IMR-90 (cell line): ENCODE measurements around the gene NKIRAS1. TPM values are rescaled to one million over a fixed set of nuclear protein-coding genes. Genes with fewer than 3 reads are reported as not detected.

Source experiments
- ATAC-seq: fragments of 200-7000 bp; cut with Tn5 transposase; 2 replicates; pipeline ENCODE4 v1.9.1; 2020; ENCODE audit warnings: low read depth, mild to moderate bottlenecking, moderate library complexity
- BruUV-seq: library from RNA; stranded (reverse); fragments of 400-500 nt; replicated peaks from 2 replicates; lab custom pipeline; 2021; lab: Mats Ljungman, UMichigan
- CTCF ChIA-PET: fragments of 300-600 bp; formaldehyde crosslinking; extraction: SDS; loops from one replicate; lab custom pipeline; 2021; ENCODE audit warnings: antibody characterized with exemption; lab: Yijun Ruan, JAX
- POLR2A ChIA-PET: fragments of 300-600 bp; sonication (Branson Sonifier 250); formaldehyde crosslinking; loops from one replicate; lab custom pipeline; 2022; ENCODE audit warnings: antibody characterized with exemption; ENCODE audit not compliant: unreplicated experiment; lab: Charles Lee
- DNase-seq: peaks from one replicate; pipeline ENCODE4 v3.0.0; 2013
- H2AFZ ChIP-seq: replicated peaks from 2 replicates; pipeline ENCODE3; 2013; ENCODE audit warnings: low read length, mild to moderate bottlenecking; ENCODE audit not compliant: poor library complexity
- H2AK5ac ChIP-seq: 2 replicates; pipeline ENCODE4 v1.6.1; 2013; ENCODE audit warnings: low read depth, low read length, inconsistent platforms
- H2AK9ac ChIP-seq: replicated peaks from 2 replicates; pipeline ENCODE3; 2013; ENCODE audit warnings: mild to moderate bottlenecking, low read depth, low read length, moderate library complexity; ENCODE audit not compliant: poor library complexity
- H2BK120ac ChIP-seq: 2 replicates; pipeline ENCODE4 v1.6.1; 2013; ENCODE audit warnings: low read depth, low read length, inconsistent platforms
- H2BK15ac ChIP-seq: 3 replicates; pipeline ENCODE4 v1.6.1; 2013; ENCODE audit warnings: low read depth, low read length, inconsistent platforms
- H2BK20ac ChIP-seq: 2 replicates; pipeline ENCODE4 v1.6.1; 2013; ENCODE audit warnings: low read depth, mild to moderate bottlenecking, inconsistent platforms, low read length, moderate library complexity
- H2BK5ac ChIP-seq: 2 replicates; pipeline ENCODE4 v1.6.1; 2013; ENCODE audit warnings: mild to moderate bottlenecking, low read depth, low read length, inconsistent platforms; ENCODE audit not compliant: poor library complexity, severe bottlenecking
- H3K14ac ChIP-seq: replicated peaks from 2 replicates; pipeline ENCODE4 v1.6.1; 2013; ENCODE audit warnings: low read depth, low read length, inconsistent platforms
- H3K18ac ChIP-seq: 2 replicates; pipeline ENCODE4 v1.6.1; 2013; ENCODE audit warnings: low read depth, low read length, control low read depth
- H3K23ac ChIP-seq: 2 replicates; pipeline ENCODE4 v1.6.1; 2013; ENCODE audit warnings: low read depth, low read length, inconsistent platforms
- H3K27ac ChIP-seq: 2 replicates; pipeline ENCODE4 v1.5.1; 2013; ENCODE audit warnings: mild to moderate bottlenecking, control low read depth, low read length; ENCODE audit not compliant: insufficient read depth
- H3K27me3 ChIP-seq: 2 replicates; pipeline ENCODE4 v1.6.1; 2013; ENCODE audit warnings: low read length; ENCODE audit not compliant: control insufficient read depth, insufficient read depth
- H3K36me3 ChIP-seq: 2 replicates; pipeline ENCODE4 v1.6.1; 2013; ENCODE audit warnings: low read length, mixed read lengths; ENCODE audit not compliant: control insufficient read depth, insufficient read depth
- H3K4ac ChIP-seq: 2 replicates; pipeline ENCODE4 v1.6.1; 2013; ENCODE audit warnings: low read depth, low read length, inconsistent platforms
- H3K4me1 ChIP-seq: 2 replicates; pipeline ENCODE4 v1.6.1; 2013; ENCODE audit warnings: low read length, mixed read lengths; ENCODE audit not compliant: control insufficient read depth, insufficient read depth
- H3K4me2 ChIP-seq: 2 replicates; pipeline ENCODE4 v1.6.1; 2013; ENCODE audit warnings: low read depth, mild to moderate bottlenecking, control low read depth, low read length, moderate library complexity
- H3K4me3 ChIP-seq: 2 replicates; pipeline ENCODE4 v1.5.1; 2013; ENCODE audit warnings: low read depth, mild to moderate bottlenecking, control low read depth, low read length, moderate library complexity; ENCODE audit not compliant: insufficient read depth
- H3K56ac ChIP-seq: 2 replicates; pipeline ENCODE4 v1.6.1; 2013; ENCODE audit warnings: low read length, inconsistent platforms; ENCODE audit not compliant: insufficient read depth; ENCODE audit errors: extremely low read depth
- H3K79me1 ChIP-seq, 2 experiments: 2 replicates each; pipeline ENCODE4 v1.6.1; 2013; ENCODE audit warnings: low read length in 2 of 2, inconsistent platforms in 1 of 2, low read depth in 1 of 2
- H3K9ac ChIP-seq: 2 replicates; pipeline ENCODE4 v1.6.1; 2013; ENCODE audit warnings: low read depth, low read length, control low read depth
- H3K9me1 ChIP-seq: 2 replicates; pipeline ENCODE4 v1.6.1; 2013; ENCODE audit warnings: low read length, inconsistent platforms; ENCODE audit not compliant: insufficient read depth
- H3K9me3 ChIP-seq: 2 replicates; pipeline ENCODE4 v1.6.1; 2013; ENCODE audit warnings: low read length; ENCODE audit not compliant: control insufficient read depth, insufficient read depth
- H4K20me1 ChIP-seq: 2 replicates; pipeline ENCODE4 v1.6.1; 2013; ENCODE audit warnings: low read length, inconsistent platforms; ENCODE audit not compliant: insufficient read depth
- H4K5ac ChIP-seq: 2 replicates; pipeline ENCODE4 v1.6.1; 2013; ENCODE audit warnings: mild to moderate bottlenecking, low read depth, low read length, control low read depth
- H4K8ac ChIP-seq, 2 experiments: 2 replicates each; pipeline ENCODE4 v1.6.1; 2013; ENCODE audit warnings: low read depth in 2 of 2, low read length in 2 of 2, control low read depth in 1 of 2, inconsistent platforms in 1 of 2
- H4K91ac ChIP-seq: 2 replicates; pipeline ENCODE4 v1.6.1; 2013; ENCODE audit warnings: low read depth, low read length, inconsistent platforms; ENCODE audit not compliant: insufficient read depth
- BHLHE40 ChIP-seq: fragments of 150-350 bp; IDR thresholded peaks from 2 replicates; pipeline ENCODE4 v1.6.1; 2016; ENCODE audit warnings: mild to moderate bottlenecking, low read depth, low read length
- CEBPB ChIP-seq: IDR thresholded peaks from 2 replicates; pipeline ENCODE4 v1.6.1; 2012; ENCODE audit warnings: low read depth, low read length, improper control_type of control experiment
- CTCF ChIP-seq: conservative IDR thresholded peaks from 2 replicates; pipeline ENCODE4 v1.5.1; 2012; ENCODE audit warnings: mild to moderate bottlenecking, low read depth, low read length, improper control_type of control experiment
- MAZ ChIP-seq: IDR thresholded peaks from 2 replicates; pipeline ENCODE4 v1.6.1; 2012; ENCODE audit warnings: low read depth, mild to moderate bottlenecking, low read length, improper control_type of control experiment, moderate library complexity, borderline replicate concordance
- MXI1 ChIP-seq: IDR thresholded peaks from 2 replicates; pipeline ENCODE4 v1.6.1; 2012; ENCODE audit warnings: low read depth, mild to moderate bottlenecking, low read length, moderate library complexity, borderline replicate concordance
- POLR2A ChIP-seq: IDR thresholded peaks from 2 replicates; pipeline ENCODE4 v1.6.1; 2012; ENCODE audit warnings: mild to moderate bottlenecking, low read depth, low read length
- RAD21 ChIP-seq: IDR thresholded peaks from 2 replicates; pipeline ENCODE4 v1.6.1; 2012; ENCODE audit warnings: low read length, improper control_type of control experiment
- RCOR1 ChIP-seq: IDR thresholded peaks from 2 replicates; pipeline ENCODE4 v1.6.1; 2012; ENCODE audit warnings: mild to moderate bottlenecking, low read length, improper control_type of control experiment; ENCODE audit not compliant: insufficient replicate concordance
- RFX5 ChIP-seq: IDR thresholded peaks from 2 replicates; pipeline ENCODE4 v1.8.0; 2012; ENCODE audit warnings: low read depth, mild to moderate bottlenecking, low read length, moderate library complexity
- WGBS, 2 experiments: methylation state at CpG; one replicate each; pipeline versions ENCODE4 v1.1.5 to v1.1.7; 2013; ENCODE audit warnings: missing lambda C conversion rate in 2 of 2; ENCODE audit not compliant: insufficient read length in 1 of 2; ENCODE audit errors: extremely low coverage in 2 of 2; 5-methylcytosine and 5-hydroxymethylcytosine counted together
- dilution Hi-C: fragments of 300-500 bp; cut with HindIII; formaldehyde crosslinking; loops from one replicate; pipeline ENCODE4 v1.14.3; 2018; ENCODE audit warnings: low sequenced_read_pairs; ENCODE audit not compliant: unreplicated experiment
- in situ Hi-C: fragments of 300-500 bp; cut with MboI; formaldehyde crosslinking; loops from 3 replicates; pipeline ENCODE4 v1.14.3; 2019; ENCODE audit warnings: low sequenced_read_pairs, inconsistent platforms, mixed read lengths
- intact Hi-C: fragments of 100-400 bp; cut with micrococcal nuclease; formaldehyde crosslinking; loops from 2 replicates; pipeline ENCODE4 v1.10.0; 2022
- polyA plus RNA-seq, 3 experiments: library from polyadenylated mRNA; depleted of rRNA; stranded (reverse); fragments of >200 nt; gene quantifications; 2 replicates each; pipeline ENCODE4 v1.2.3, GENCODE V29; 2012; ENCODE audit warnings: low replicate concordance in 1 of 3
- total RNA-seq: library from RNA; depleted of rRNA; stranded (reverse); fragments of >200 nt; gene quantifications from 2 replicates; pipeline ENCODE4 v1.2.3, GENCODE V29; 2012

Gene NKIRAS1
- total and polyA plus RNA-seq, 2 of the 4 experiments (the other 2 are of a cell fraction): 6.1 to 6.8 TPM

GRCh38 chr3:23874359-23875112 lies 42.3 kb downstream of the NKIRAS1 start (continued):
- TF ChIP-seq BHLHE40: no peak
- TF ChIP-seq POLR2A: no peak
- no peak for TF ChIP-seq MXI1
- TF ChIP-seq RAD21: peak; percentile 10; the same call in 1 of the 2 replicates

GRCh38 chr3:23873941-23874340 lies 42.8 kb downstream of the NKIRAS1 start:
- dilution Hi-C loops (no loop called here), in situ Hi-C loops (no loop called here), intact Hi-C loops (loop anchor here (1.0 to 10.0 kb wide), 3 partner anchors 159 to 669 kb away; partner anchors contain the start of gene UBE2E2)
- H3K4ac ChIP-seq: 0 out of 2 replicates have a peak overlapping the region, but pooled peaks have one; percentile 29
- H2BK120ac ChIP-seq: no peak overlapping the region
- H2BK20ac ChIP-seq: no peak overlapping the region
- peaks cover 16% of the 10 kb centered on the region for H3K4me1 ChIP-seq
- POLR2A ChIA-PET: interaction anchor here (0.6 kb wide), 1 partner anchor 62 kb away, joined by 3 read pairs; no protein-coding TSS in a partner anchor
- no peak overlapping the region for H2AFZ ChIP-seq
- peak overlapping the region; percentile 24; the same call in 1 of the 2 replicates for H3K18ac ChIP-seq
- peaks cover 51% of the 10 kb centered on the region for H4K20me1 ChIP-seq
- H3K9ac ChIP-seq: no peak overlapping the region
- H3K14ac ChIP-seq: peak overlapping the region; percentile 57; the same call in 1 of the 2 replicates
- H3K9me1 ChIP-seq: peaks cover 5% of the 10 kb centered on the region
- no peak overlapping the region for H3K23ac ChIP-seq
- no peak overlapping the region for H3K56ac ChIP-seq
- no peak overlapping the region for H4K8ac ChIP-seq
- no peak overlapping the region for H4K5ac ChIP-seq
- H3K4me3 ChIP-seq: no peak overlapping the region
- no peaks in the 10 kb centered on the region for H3K9me3 ChIP-seq
- no peak overlapping the region for H2AK5ac ChIP-seq
- H2BK15ac ChIP-seq: no peak overlapping the region
- DNase-seq: peak; percentile 50
- peak overlapping the region; percentile 76 for H3K4me2 ChIP-seq
- CTCF ChIA-PET: interaction anchor here (0.9 kb wide), 2 partner anchors 48 to 283 kb away, joined by 3 read pairs; no protein-coding TSS in a partner anchor
- H3K27me3 ChIP-seq: no peaks in the 10 kb centered on the region
- ATAC-seq: peak; percentile 12; the same call in 1 of the 2 replicates
- H2BK5ac ChIP-seq: peak overlapping the region; percentile 56
- no CpG with 5 or more reads among the region's 2 CpGs for WGBS, 2 experiments
- no peak overlapping the region for H2AK9ac ChIP-seq
- H3K36me3 ChIP-seq: no peaks in the 10 kb centered on the region
- TF ChIP-seq RFX5 (no peak), RCOR1 (no peak), CTCF (no peak), MAZ (no peak), CEBPB (peak; percentile 62), RAD21 (no peak)
- H4K91ac ChIP-seq: no peak overlapping the region
- peaks cover 28 to 69% of the 10 kb centered on the region in 2 experiments for H3K79me1 ChIP-seq
- no peak overlapping the region for H3K27ac ChIP-seq
- no TSS peak for BruUV-seq
